ENCODE data around the gene MYBBP1A.

The MYBBP1A gene

GRCh38 chr17:4539025-4539424, 16.2 kb downstream of the MYBBP1A start:
- H3K9ac ChIP-seq (ENCODE audit: insufficient read length, low read depth) = no peak overlapping the region
- H3K4me1 ChIP-seq (ENCODE audit: insufficient read depth, insufficient read length) = peaks cover 6% of the 10 kb centered on the region
- DNase-seq (ENCODE audit: low read depth, low spot score) = no peak
- H3K4me3 ChIP-seq (ENCODE audit: insufficient read length, low read depth) = no peak overlapping the region
- no peaks in the 10 kb centered on the region for H3K27me3 ChIP-seq (ENCODE audit: insufficient read depth, insufficient read length)
- no peaks in the 10 kb centered on the region for H3K9me3 ChIP-seq (ENCODE audit: insufficient read depth, low read length)
- H3K36me3 ChIP-seq (ENCODE audit: insufficient read depth, insufficient read length, low read length) = peaks cover 69% of the 10 kb centered on the region
- TF ChIP-seq YY1 (IDR thresholded peaks at IDR 0.05; ENCODE audit: insufficient read depth, insufficient read length) (no peak), ZNF274 (IDR thresholded peaks at IDR 0.05; ENCODE audit: low read depth, low read length) (no peak), SUZ12 (IDR thresholded peaks at IDR 0.05; ENCODE audit: extremely low read depth, insufficient read depth, insufficient read length) (no peak)

- Histone ChIP-seq H3K36me3 (ENCODE audit: insufficient read depth, insufficient read length, low read length) (peaks cover 63% of the 10 kb centered on the region), H3K4me1 (ENCODE audit: insufficient read depth, insufficient read length) (peaks cover 10% of the 10 kb centered on the region), H3K4me3 (ENCODE audit: insufficient read length, low read depth) (no peak overlapping the region), H3K9ac (ENCODE audit: insufficient read length, low read depth) (no peak overlapping the region), H3K9me3 (ENCODE audit: insufficient read depth, low read length) (no peaks in the 10 kb centered on the region), H3K27me3 (ENCODE audit: insufficient read depth, insufficient read length) (no peaks in the 10 kb centered on the region)
- no peak for TF ChIP-seq SUZ12 (IDR thresholded peaks at IDR 0.05; ENCODE audit: extremely low read depth, insufficient read depth, insufficient read length)
- TF ChIP-seq ZNF274 (IDR thresholded peaks at IDR 0.05; ENCODE audit: low read depth, low read length) = no peak
- TF ChIP-seq YY1 (IDR thresholded peaks at IDR 0.05; ENCODE audit: insufficient read depth, insufficient read length) = no peak
- no peak for DNase-seq (ENCODE audit: low read depth, low spot score)
These were observed 16.8 kb downstream of the MYBBP1A start for GRCh38 chr17:4538236-4539002.

GRCh38 chr17:4537451-4538235, 17.5 kb downstream of the MYBBP1A start:
- DNase-seq (ENCODE audit: low read depth, low spot score) = no peak
- Histone ChIP-seq H3K9me3 (ENCODE audit: insufficient read depth, low read length) (no peaks in the 10 kb centered on the region), H3K36me3 (ENCODE audit: insufficient read depth, insufficient read length, low read length) (peaks cover 55% of the 10 kb centered on the region), H3K4me1 (ENCODE audit: insufficient read depth, insufficient read length) (peaks cover 10% of the 10 kb centered on the region), H3K27me3 (ENCODE audit: insufficient read depth, insufficient read length) (peaks cover 5% of the 10 kb centered on the region), H3K9ac (ENCODE audit: insufficient read length, low read depth) (no peak overlapping the region), H3K4me3 (ENCODE audit: insufficient read length, low read depth) (no peak overlapping the region)
- TF ChIP-seq YY1 (IDR thresholded peaks at IDR 0.05; ENCODE audit: insufficient read depth, insufficient read length) = no peak
- TF ChIP-seq SUZ12 (IDR thresholded peaks at IDR 0.05; ENCODE audit: extremely low read depth, insufficient read depth, insufficient read length) = no peak
- no peak for TF ChIP-seq ZNF274 (IDR thresholded peaks at IDR 0.05; ENCODE audit: low read depth, low read length)

GRCh38 chr17:4536742-4537411, 18.3 kb downstream of the MYBBP1A start:
- Histone ChIP-seq H3K4me1 (ENCODE audit: insufficient read depth, insufficient read length) (peaks cover 9% of the 10 kb centered on the region), H3K4me3 (ENCODE audit: insufficient read length, low read depth) (no peak overlapping the region), H3K27me3 (ENCODE audit: insufficient read depth, insufficient read length) (peaks cover 12% of the 10 kb centered on the region), H3K36me3 (ENCODE audit: insufficient read depth, insufficient read length, low read length) (peaks cover 47% of the 10 kb centered on the region), H3K9ac (ENCODE audit: insufficient read length, low read depth) (no peak overlapping the region), H3K9me3 (ENCODE audit: insufficient read depth, low read length) (no peaks in the 10 kb centered on the region)
- no peak for DNase-seq (ENCODE audit: low read depth, low spot score)
- TF ChIP-seq SUZ12 (IDR thresholded peaks at IDR 0.05; ENCODE audit: extremely low read depth, insufficient read depth, insufficient read length) (no peak), YY1 (IDR thresholded peaks at IDR 0.05; ENCODE audit: insufficient read depth, insufficient read length) (no peak), ZNF274 (IDR thresholded peaks at IDR 0.05; ENCODE audit: low read depth, low read length) (no peak)

- Histone ChIP-seq H3K27me3 (ENCODE audit: insufficient read depth, insufficient read length) (peaks cover 16% of the 10 kb centered on the region), H3K4me3 (ENCODE audit: insufficient read length, low read depth) (no peak overlapping the region), H3K36me3 (ENCODE audit: insufficient read depth, insufficient read length, low read length) (peaks cover 41% of the 10 kb centered on the region), H3K9ac (ENCODE audit: insufficient read length, low read depth) (no peak overlapping the region), H3K4me1 (ENCODE audit: insufficient read depth, insufficient read length) (peaks cover 8% of the 10 kb centered on the region), H3K9me3 (ENCODE audit: insufficient read depth, low read length) (no peaks in the 10 kb centered on the region)
- no peak for TF ChIP-seq SUZ12 (IDR thresholded peaks at IDR 0.05; ENCODE audit: extremely low read depth, insufficient read depth, insufficient read length)
- TF ChIP-seq ZNF274 (IDR thresholded peaks at IDR 0.05; ENCODE audit: low read depth, low read length) = no peak
- TF ChIP-seq YY1 (IDR thresholded peaks at IDR 0.05; ENCODE audit: insufficient read depth, insufficient read length) = no peak
- DNase-seq (ENCODE audit: low read depth, low spot score) = no peak
These were observed 18.9 kb downstream of the MYBBP1A start for GRCh38 chr17:4536259-4536741.

GRCh38 chr17:4535667-4536258, 19.4 kb downstream of the MYBBP1A start:
- Histone ChIP-seq H3K4me3 (ENCODE audit: insufficient read length, low read depth) (no peak overlapping the region), H3K27me3 (ENCODE audit: insufficient read depth, insufficient read length) (peaks cover 18% of the 10 kb centered on the region), H3K9me3 (ENCODE audit: insufficient read depth, low read length) (no peaks in the 10 kb centered on the region), H3K36me3 (ENCODE audit: insufficient read depth, insufficient read length, low read length) (peaks cover 36% of the 10 kb centered on the region), H3K4me1 (ENCODE audit: insufficient read depth, insufficient read length) (peaks cover 8% of the 10 kb centered on the region), H3K9ac (ENCODE audit: insufficient read length, low read depth) (no peak overlapping the region)
- TF ChIP-seq SUZ12 (IDR thresholded peaks at IDR 0.05; ENCODE audit: extremely low read depth, insufficient read depth, insufficient read length) (no peak), YY1 (IDR thresholded peaks at IDR 0.05; ENCODE audit: insufficient read depth, insufficient read length) (no peak), ZNF274 (IDR thresholded peaks at IDR 0.05; ENCODE audit: low read depth, low read length) (no peak)
- no peak for DNase-seq (ENCODE audit: low read depth, low spot score)
